Measurements from ENCODE around the gene ZNF827. TPM values are rescaled to one million over a fixed set of nuclear protein-coding genes. Genes with fewer than 3 reads are reported as not detected.

ZNF827 gene
- total and polyA plus RNA-seq, 9 of the 15 experiments (the other 6 are each of a cell fraction or from before 2014, with no cell fraction given): 0.07 to 0.40 TPM; not detected in 7

- POLR2A ChIA-PET: no interaction called here
- CTCF ChIA-PET (ENCODE audit: low intra/inter-chr PET ratio): no interaction called here
- Histone ChIP-seq H3K9me1 (ENCODE audit: control insufficient read depth, insufficient read depth, low read length) (no peaks in the 10 kb centered on the region), H3K36me3 (ENCODE audit: control insufficient read depth, insufficient read depth, low read length) (no peaks in the 10 kb centered on the region), H3K4me2 (ENCODE audit: insufficient read depth, low read length) (no peak overlapping the region), H4K20me1 (replicated peaks; ENCODE audit: control insufficient read depth, insufficient read depth, low read length) (no peaks in the 10 kb centered on the region; the same call in 1 of the 2 replicates), H3K4me3 (no peak overlapping the region), H3K27me3 (ENCODE audit: control insufficient read depth in 2 of 2, insufficient read depth in 2 of 2, low read length in 2 of 2) (no peaks in the 10 kb centered on the region; a peak in 1 of 5 replicates), H2AFZ (ENCODE audit: low read depth, low read length) (no peak overlapping the region), H3K9ac (ENCODE audit: insufficient read depth in 1 of 2, low read depth in 2 of 2, low read length in 2 of 2) (no peak overlapping the region), H3K9me3 (replicated peaks; ENCODE audit: control insufficient read depth, insufficient read depth, low read depth, low read length) (no peaks in the 10 kb centered on the region), H3K4me1 (replicated peaks in 1 of 2; ENCODE audit: control insufficient read depth in 2 of 2, insufficient read depth in 2 of 2, low read length in 2 of 2) (no peaks in the 10 kb centered on the region), H3K27ac (ENCODE audit: extremely low read depth, low read depth, low read length) (no peak overlapping the region), H3K79me2 (ENCODE audit: control insufficient read depth, insufficient read depth, low read length) (no peaks in the 10 kb centered on the region)
- TF ChIP-seq USF2 (CRISPR knock-in tag; IDR thresholded peaks at IDR 0.05): no peak
- no peak for TF ChIP-seq TAF1 (IDR thresholded peaks at IDR 0.05; ENCODE audit: control insufficient read depth, extremely low read depth, insufficient read depth, low read length, severe bottlenecking)
- TF ChIP-seq, protein P1, sequence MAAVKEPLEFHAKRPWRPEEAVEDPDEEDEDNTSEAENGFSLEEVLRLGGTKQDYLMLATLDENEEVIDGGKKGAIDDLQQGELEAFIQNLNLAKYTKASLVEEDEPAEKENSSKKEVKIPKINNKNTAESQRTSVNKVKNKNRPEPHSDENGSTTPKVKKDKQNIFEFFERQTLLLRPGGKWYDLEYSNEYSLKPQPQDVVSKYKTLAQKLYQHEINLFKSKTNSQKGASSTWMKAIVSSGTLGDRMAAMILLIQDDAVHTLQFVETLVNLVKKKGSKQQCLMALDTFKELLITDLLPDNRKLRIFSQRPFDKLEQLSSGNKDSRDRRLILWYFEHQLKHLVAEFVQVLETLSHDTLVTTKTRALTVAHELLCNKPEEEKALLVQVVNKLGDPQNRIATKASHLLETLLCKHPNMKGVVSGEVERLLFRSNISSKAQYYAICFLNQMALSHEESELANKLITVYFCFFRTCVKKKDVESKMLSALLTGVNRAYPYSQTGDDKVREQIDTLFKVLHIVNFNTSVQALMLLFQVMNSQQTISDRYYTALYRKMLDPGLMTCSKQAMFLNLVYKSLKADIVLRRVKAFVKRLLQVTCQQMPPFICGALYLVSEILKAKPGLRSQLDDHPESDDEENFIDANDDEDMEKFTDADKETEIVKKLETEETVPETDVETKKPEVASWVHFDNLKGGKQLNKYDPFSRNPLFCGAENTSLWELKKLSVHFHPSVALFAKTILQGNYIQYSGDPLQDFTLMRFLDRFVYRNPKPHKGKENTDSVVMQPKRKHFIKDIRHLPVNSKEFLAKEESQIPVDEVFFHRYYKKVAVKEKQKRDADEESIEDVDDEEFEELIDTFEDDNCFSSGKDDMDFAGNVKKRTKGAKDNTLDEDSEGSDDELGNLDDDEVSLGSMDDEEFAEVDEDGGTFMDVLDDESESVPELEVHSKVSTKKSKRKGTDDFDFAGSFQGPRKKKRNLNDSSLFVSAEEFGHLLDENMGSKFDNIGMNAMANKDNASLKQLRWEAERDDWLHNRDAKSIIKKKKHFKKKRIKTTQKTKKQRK (IDR thresholded peaks at IDR 0.05; ENCODE audit: borderline replicate concordance, low read depth, low read length): no peak
- TF ChIP-seq TGIF2 (CRISPR knock-in tag; IDR thresholded peaks at IDR 0.05): no peak
- TF ChIP-seq ZFP30 (CRISPR knock-in tag; IDR thresholded peaks at IDR 0.05; ENCODE audit: borderline replicate concordance): no peak
- TF ChIP-seq HDAC6 (IDR thresholded peaks at IDR 0.05; ENCODE audit: low read depth, low read length): no peak
- TF ChIP-seq CCNT2 (IDR thresholded peaks at IDR 0.05; ENCODE audit: borderline replicate concordance, extremely low read depth, insufficient read length, low read depth, low read length): no peak
- TF ChIP-seq HMGN3 (IDR thresholded peaks at IDR 0.05; ENCODE audit: borderline replicate concordance, extremely low read depth, insufficient read length, low read depth, low read length): no peak
- FAIRE-seq (no peak), ATAC-seq (no peak), DNase-seq (ENCODE audit: extremely low read depth in 1 of 4, low spot score in 3 of 4) (no peak)
- in situ Hi-C loops (cut with MboI): no loop called here
- no TSS peak for BruUV-seq (replicated peaks)
- 9% methylated on average over 1 of the region's 1 CpG for WGBS (ENCODE audit: insufficient coverage, low coverage, missing lambda C conversion rate)
- intact Hi-C loops (cut with micrococcal nuclease): no loop called here
Observed at GRCh38 chr4:145722561-145722960, 216.1 kb downstream of the ZNF827 start.

Measured in K562 (cell line).